ENCODE data around the gene NANOS2. TPM values are rescaled to one million over a fixed set of nuclear protein-coding genes. Genes with fewer than 3 reads are reported as not detected.
A peak's percentile ranks its signal among the peaks of the same experiment; 100 is the strongest.

Gene NANOS2
- total and polyA plus RNA-seq, 2 of the 13 experiments (the other 11 are each of a cell fraction or from before 2014, with no cell fraction given) = not detected

DNA sequence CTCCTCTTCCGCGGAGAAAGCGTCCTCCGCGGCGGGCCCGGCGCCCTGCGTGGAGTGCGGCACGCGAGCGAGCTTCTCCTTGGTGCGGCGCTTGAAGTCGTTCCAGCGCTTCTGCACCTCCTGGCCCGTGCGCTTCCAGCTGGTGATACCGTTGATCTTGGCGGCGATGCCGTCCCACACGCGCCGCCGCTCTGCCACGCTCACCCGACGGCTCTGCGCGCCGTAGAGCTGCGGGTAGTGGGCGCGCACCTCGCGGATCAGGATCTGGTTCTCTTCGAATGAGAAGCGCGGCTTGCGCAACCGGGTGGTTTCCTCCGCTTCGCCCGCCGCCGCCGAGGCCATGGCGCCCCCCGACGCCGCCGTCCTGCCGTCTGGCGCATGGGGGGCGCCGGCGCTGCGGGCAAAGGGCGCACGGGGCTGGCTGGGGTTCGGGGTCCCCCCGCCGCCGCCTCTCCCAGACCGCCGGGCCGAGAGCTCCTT is 13.1 kb downstream of the NANOS2 start (continued):
- TF ChIP-seq DR1 (CRISPR knock-in tag; IDR thresholded peaks at IDR 0.05) (no peak), ZNF788 (CRISPR knock-in tag; IDR thresholded peaks at IDR 0.05; ENCODE audit: borderline replicate concordance) (no peak), ZNF430 (CRISPR knock-in tag; IDR thresholded peaks at IDR 0.05) (no peak), DMAP1 (CRISPR knock-in tag; IDR thresholded peaks at IDR 0.05) (no peak), SAFB2 (CRISPR knock-in tag; IDR thresholded peaks at IDR 0.05; ENCODE audit: borderline replicate concordance, low read depth) (no peak), KLF11 (CRISPR knock-in tag; IDR thresholded peaks at IDR 0.05) (no peak), MATR3 (CRISPR knock-in tag; IDR thresholded peaks at IDR 0.05) (no peak), ZNF556 (CRISPR knock-in tag; IDR thresholded peaks at IDR 0.05; ENCODE audit: borderline replicate concordance) (no peak), ZNF230 (CRISPR knock-in tag; IDR thresholded peaks at IDR 0.05) (no peak), ZNF891 (CRISPR knock-in tag; IDR thresholded peaks at IDR 0.05) (no peak), SCMH1 (CRISPR knock-in tag; IDR thresholded peaks at IDR 0.05; ENCODE audit: borderline replicate concordance) (no peak), HDAC1 (CRISPR knock-in tag; IDR thresholded peaks at IDR 0.05) (peak; percentile 20; the same call in 1 of the 2 replicates), CC2D1A (CRISPR knock-in tag; IDR thresholded peaks at IDR 0.05) (no peak)
- TF ChIP-seq, protein P1, sequence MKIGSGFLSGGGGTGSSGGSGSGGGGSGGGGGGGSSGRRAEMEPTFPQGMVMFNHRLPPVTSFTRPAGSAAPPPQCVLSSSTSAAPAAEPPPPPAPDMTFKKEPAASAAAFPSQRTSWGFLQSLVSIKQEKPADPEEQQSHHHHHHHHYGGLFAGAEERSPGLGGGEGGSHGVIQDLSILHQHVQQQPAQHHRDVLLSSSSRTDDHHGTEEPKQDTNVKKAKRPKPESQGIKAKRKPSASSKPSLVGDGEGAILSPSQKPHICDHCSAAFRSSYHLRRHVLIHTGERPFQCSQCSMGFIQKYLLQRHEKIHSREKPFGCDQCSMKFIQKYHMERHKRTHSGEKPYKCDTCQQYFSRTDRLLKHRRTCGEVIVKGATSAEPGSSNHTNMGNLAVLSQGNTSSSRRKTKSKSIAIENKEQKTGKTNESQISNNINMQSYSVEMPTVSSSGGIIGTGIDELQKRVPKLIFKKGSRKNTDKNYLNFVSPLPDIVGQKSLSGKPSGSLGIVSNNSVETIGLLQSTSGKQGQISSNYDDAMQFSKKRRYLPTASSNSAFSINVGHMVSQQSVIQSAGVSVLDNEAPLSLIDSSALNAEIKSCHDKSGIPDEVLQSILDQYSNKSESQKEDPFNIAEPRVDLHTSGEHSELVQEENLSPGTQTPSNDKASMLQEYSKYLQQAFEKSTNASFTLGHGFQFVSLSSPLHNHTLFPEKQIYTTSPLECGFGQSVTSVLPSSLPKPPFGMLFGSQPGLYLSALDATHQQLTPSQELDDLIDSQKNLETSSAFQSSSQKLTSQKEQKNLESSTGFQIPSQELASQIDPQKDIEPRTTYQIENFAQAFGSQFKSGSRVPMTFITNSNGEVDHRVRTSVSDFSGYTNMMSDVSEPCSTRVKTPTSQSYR (CRISPR knock-in tag; IDR thresholded peaks at IDR 0.05; ENCODE audit: borderline replicate concordance) = no peak
- TF ChIP-seq, protein P2, sequence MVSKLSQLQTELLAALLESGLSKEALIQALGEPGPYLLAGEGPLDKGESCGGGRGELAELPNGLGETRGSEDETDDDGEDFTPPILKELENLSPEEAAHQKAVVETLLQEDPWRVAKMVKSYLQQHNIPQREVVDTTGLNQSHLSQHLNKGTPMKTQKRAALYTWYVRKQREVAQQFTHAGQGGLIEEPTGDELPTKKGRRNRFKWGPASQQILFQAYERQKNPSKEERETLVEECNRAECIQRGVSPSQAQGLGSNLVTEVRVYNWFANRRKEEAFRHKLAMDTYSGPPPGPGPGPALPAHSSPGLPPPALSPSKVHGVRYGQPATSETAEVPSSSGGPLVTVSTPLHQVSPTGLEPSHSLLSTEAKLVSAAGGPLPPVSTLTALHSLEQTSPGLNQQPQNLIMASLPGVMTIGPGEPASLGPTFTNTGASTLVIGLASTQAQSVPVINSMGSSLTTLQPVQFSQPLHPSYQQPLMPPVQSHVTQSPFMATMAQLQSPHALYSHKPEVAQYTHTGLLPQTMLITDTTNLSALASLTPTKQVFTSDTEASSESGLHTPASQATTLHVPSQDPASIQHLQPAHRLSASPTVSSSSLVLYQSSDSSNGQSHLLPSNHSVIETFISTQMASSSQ (IDR thresholded peaks at IDR 0.05; ENCODE audit: low read depth) = no peak
- TF ChIP-seq, protein P2 (CRISPR knock-in tag; IDR thresholded peaks at IDR 0.05; ENCODE audit: borderline replicate concordance) = no peak
- TF ChIP-seq, protein P3, sequence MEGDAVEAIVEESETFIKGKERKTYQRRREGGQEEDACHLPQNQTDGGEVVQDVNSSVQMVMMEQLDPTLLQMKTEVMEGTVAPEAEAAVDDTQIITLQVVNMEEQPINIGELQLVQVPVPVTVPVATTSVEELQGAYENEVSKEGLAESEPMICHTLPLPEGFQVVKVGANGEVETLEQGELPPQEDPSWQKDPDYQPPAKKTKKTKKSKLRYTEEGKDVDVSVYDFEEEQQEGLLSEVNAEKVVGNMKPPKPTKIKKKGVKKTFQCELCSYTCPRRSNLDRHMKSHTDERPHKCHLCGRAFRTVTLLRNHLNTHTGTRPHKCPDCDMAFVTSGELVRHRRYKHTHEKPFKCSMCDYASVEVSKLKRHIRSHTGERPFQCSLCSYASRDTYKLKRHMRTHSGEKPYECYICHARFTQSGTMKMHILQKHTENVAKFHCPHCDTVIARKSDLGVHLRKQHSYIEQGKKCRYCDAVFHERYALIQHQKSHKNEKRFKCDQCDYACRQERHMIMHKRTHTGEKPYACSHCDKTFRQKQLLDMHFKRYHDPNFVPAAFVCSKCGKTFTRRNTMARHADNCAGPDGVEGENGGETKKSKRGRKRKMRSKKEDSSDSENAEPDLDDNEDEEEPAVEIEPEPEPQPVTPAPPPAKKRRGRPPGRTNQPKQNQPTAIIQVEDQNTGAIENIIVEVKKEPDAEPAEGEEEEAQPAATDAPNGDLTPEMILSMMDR (CRISPR knock-in tag; IDR thresholded peaks at IDR 0.05) = peak; percentile 25; the same call in 1 of the 2 replicates
- TF ChIP-seq, protein P4, sequence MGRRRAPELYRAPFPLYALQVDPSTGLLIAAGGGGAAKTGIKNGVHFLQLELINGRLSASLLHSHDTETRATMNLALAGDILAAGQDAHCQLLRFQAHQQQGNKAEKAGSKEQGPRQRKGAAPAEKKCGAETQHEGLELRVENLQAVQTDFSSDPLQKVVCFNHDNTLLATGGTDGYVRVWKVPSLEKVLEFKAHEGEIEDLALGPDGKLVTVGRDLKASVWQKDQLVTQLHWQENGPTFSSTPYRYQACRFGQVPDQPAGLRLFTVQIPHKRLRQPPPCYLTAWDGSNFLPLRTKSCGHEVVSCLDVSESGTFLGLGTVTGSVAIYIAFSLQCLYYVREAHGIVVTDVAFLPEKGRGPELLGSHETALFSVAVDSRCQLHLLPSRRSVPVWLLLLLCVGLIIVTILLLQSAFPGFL (CRISPR knock-in tag; IDR thresholded peaks at IDR 0.05) = no peak
- TF ChIP-seq, protein P5, sequence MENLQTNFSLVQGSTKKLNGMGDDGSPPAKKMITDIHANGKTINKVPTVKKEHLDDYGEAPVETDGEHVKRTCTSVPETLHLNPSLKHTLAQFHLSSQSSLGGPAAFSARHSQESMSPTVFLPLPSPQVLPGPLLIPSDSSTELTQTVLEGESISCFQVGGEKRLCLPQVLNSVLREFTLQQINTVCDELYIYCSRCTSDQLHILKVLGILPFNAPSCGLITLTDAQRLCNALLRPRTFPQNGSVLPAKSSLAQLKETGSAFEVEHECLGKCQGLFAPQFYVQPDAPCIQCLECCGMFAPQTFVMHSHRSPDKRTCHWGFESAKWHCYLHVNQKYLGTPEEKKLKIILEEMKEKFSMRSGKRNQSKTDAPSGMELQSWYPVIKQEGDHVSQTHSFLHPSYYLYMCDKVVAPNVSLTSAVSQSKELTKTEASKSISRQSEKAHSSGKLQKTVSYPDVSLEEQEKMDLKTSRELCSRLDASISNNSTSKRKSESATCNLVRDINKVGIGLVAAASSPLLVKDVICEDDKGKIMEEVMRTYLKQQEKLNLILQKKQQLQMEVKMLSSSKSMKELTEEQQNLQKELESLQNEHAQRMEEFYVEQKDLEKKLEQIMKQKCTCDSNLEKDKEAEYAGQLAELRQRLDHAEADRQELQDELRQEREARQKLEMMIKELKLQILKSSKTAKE (CRISPR knock-in tag; IDR thresholded peaks at IDR 0.05; ENCODE audit: borderline replicate concordance) = no peak

Measured in HepG2 (cell line).